ENCODE results near the gene LRRN1. TPM values are rescaled to one million over a fixed set of nuclear protein-coding genes. Genes with fewer than 3 reads are reported as not detected.
"Not testable (repeated sequence)": the region's sequence is repeated elsewhere in the genome, so short reads cannot be mapped to it uniquely, and the experiment has no call there.

Gene LRRN1
- polyA plus RNA-seq, 4 donors = 15.5 to 21.7 (median 17.1) TPM

DNA sequence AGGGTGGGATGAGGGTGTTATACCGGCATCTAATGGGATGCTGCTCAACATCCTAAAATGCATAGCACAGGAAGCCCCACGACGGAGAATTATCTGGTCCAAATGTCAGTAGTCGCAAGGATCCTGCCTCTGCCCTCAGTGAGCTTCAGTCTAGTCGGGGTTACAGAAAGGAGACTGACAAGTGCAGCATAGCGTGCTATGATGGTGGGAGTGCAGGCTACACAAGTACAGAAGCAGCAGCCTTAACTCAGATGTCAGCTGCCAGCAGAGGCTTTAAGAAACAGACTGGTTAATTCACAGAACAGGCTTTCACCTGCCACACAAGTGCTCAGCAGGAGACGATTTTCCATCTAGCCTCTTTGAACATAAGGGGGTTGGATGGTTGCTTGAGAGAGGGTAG is 6.9 kb downstream of the LRRN1 start:
- DNase-seq (ENCODE audit: low read depth in 4 of 4, low spot score in 2 of 4) = no peak

DNA sequence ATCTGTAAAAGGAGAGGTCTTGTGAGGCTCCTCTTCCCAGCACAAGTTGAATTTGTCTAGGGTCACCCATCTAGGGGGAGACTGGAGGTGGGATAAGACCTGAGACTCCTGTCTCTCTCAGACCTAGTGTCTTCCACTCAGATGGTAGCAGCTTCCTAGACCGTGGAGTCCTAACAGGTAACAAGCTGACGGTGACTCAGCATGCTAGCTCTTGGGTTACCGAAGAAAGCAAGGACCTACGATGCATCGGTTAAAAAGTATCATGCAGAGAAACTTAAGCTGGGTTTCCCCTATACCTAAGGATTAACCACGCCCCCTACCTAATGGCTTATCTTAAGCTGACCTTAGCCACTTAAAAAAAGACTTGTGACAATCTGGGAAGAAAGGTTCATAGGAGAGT is 7.6 kb downstream of the LRRN1 start:
- DNase-seq (ENCODE audit: low read depth in 4 of 4, low spot score in 2 of 4) = no peak

DNA sequence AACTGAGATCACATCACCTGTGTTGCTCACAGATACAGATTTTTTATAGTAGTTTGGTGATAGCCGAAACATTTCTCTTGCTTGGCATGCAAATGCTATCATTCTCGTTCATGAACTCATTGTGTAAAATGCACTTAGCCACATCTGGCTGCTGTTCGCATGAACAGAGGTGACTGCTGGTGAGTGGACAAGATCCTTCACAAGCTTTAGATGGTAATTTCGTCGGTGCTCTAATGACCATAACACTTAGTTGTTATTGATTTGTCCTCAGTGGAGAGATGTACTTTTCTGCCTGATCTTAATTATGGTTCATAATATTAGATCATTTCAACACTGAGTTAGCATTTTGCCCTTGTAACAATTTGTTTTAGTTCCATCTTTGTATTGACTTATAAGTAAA is 13.8 kb downstream of the LRRN1 start:
- no peak for DNase-seq (ENCODE audit: low read depth in 4 of 4, low spot score in 2 of 4)

DNA sequence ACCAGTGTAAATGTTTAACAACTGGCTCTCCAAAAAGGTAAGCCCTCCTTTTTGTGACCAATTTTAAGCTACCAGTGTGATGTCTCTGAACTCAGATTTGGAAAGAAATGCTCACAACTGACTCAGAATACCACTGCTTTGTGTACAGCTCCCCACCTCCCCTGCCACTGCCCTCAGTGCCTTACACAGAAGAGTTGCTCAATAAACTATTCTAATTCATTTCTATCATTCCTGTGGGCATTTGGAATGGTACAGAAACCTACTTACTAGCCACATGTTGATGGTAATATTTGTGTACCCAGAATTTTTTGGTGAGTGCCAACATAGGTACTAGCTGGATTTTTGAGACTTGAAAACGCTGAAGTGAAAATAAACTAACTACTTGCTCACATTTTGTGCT is 16.0 kb downstream of the LRRN1 start:
- no peak for DNase-seq (ENCODE audit: low read depth in 4 of 4, low spot score in 2 of 4)

DNA sequence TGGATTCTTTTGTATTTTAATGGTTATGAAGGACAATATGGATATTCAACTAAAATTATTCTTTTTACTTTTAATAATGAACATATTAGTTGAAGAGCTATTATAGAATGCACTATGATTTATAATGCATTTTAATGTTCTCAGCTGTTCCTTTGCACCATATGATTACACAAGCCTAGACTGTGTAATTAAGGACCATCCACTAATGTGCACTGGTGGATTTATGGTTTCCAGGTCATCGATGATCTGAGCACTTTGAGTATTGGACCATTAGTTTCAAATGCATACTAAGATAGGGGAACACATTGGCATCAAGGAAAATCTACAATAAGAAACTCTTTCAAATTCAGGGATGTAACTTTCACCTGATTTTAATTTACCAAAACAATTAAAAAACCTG is 16.8 kb downstream of the LRRN1 start:
- no peak for DNase-seq (ENCODE audit: low read depth in 4 of 4, low spot score in 2 of 4)

DNA sequence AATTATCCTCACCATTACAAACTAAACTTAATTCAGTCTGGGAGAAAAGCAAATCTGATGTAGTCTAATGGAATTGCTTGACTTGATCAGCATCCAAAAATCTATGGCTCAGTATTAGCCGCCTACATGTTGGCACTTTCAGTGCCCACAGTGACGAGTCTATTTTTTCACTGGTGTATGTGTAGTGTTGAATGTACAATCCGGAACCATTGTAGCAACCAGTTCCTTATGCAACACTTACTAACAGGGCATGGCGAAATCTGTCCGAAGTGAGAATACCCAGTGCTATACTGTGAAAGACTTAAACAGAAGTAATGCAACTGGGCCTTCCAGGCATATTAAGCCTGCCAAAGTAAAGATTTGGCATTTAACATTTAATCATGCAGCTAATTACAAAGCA is 18.6 kb downstream of the LRRN1 start:
- no peak for DNase-seq (ENCODE audit: low read depth in 4 of 4, low spot score in 2 of 4)

DNA sequence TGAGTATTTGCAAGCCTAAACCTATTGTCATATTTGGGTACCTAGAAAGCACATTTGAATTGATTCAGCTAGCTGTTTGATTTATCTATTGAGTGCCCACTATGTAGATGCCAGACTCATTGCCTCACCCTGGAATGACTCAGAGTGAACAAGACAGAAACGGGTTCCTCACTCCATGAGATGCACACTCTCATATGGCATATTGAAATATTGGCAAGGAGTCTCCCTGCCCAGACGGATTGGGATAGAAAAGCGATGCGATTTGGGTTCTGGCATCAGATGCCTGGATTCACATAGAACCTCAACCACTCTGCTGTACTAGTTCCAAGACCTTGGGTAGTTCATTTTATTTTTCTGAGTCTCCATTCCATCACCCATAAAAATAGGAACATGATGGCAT is 22.5 kb downstream of the LRRN1 start:
- no peak for DNase-seq (ENCODE audit: low read depth in 4 of 4, low spot score in 2 of 4)

DNA sequence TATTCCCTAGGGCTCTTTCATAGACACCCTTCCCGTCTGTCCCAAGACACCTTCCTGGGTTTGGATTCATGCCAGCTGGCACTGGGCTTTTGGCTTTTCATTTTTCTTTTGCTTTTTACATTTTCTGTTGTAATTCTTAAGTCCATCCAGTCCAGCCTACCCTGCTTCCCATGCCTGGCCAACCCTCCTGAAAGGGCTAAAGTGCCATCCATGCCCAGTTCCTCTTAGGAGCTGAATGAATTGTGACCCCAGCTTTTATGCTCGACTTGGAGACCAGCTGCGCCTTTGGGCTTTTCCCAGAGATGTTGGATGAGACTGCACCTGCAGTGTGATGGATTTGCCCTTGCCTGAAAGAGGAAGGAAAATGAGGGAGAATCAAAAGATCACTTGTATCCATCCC is 25.8 kb downstream of the LRRN1 start:
- DNase-seq (ENCODE audit: low read depth in 4 of 4, low spot score in 2 of 4) = no peak

DNA sequence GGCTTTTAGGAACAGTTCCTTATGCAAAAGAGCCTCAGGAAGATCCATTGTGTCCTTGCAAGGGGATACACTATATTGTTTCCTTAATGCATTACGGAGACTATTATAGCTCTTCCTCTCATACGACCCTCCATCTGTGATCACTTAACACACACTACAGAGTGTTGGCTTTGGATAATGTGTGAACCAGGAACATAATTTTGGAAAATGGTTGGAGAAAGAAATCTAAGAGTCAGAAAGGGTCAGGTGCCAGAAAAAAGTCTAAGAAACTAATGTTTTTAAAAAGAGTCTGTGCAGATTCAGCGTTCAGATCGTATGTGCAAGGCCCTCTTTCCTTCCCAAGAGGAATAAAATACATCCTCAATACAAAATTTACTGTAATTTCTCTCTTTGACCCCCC is 27.3 kb downstream of the LRRN1 start:
- DNase-seq (ENCODE audit: low read depth in 4 of 4, low spot score in 2 of 4) = no peak

DNA sequence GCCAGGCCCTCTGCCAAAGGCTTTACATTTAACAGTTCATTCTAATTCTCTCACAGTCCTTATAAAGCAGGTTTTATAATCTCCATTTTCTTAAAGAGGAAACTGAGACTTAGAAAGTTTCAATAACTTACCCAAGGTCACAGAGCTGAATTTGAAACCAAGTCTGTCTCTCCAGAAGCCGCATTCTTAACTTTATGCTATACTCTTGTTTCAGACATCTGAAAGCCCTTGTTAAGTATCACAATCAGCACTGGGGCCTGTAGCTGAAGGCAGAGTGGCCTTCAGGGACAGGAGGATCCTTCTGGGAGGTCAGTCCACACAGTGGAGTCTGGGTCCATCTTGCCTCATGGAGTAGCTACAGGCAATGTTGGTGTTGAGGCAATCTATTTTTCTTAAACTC is 27.9 kb downstream of the LRRN1 start:
- DNase-seq (ENCODE audit: low read depth in 4 of 4, low spot score in 2 of 4) = no peak

DNA sequence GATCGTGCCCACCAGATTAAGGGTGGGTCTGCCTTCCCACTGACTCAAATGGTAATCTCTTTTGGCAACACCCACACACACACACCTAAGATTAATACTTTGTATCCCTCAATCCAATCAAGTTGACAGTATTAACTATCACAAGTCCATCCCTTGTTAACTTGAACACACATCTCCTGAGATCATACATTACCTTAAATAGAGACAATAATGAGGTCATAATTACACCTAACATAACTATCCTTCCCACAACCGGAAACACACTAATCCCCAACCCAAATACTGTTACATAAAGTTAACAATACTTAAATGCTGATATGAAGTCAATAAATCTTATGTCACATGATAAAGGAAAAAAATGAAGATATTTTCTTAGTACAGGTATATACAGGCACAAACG is 29.2 kb downstream of the LRRN1 start:
- DNase-seq (ENCODE audit: low read depth in 4 of 4, low spot score in 2 of 4) = not testable (repeated sequence)

DNA sequence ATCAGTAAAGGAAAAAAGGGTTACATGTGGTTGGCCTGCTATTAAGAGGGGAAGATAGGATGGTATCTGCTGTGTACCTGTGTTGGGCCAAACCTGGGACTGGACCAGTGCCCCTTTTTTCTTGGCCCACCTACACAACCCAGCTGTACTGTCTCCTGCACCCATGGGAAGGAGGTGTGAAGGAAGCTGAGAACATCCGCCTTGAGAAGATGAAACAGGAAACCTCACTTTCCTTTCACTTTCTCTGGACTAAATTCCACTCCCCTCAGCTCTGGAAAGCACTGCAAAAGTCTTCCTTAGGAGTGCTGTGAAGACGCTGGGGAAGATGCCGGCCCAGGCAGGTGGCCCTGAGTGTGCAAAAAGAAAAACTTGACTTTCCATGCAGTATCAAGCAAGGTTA is 37.6 kb downstream of the LRRN1 start:
- DNase-seq (ENCODE audit: low read depth in 4 of 4, low spot score in 2 of 4) = no peak

DNA sequence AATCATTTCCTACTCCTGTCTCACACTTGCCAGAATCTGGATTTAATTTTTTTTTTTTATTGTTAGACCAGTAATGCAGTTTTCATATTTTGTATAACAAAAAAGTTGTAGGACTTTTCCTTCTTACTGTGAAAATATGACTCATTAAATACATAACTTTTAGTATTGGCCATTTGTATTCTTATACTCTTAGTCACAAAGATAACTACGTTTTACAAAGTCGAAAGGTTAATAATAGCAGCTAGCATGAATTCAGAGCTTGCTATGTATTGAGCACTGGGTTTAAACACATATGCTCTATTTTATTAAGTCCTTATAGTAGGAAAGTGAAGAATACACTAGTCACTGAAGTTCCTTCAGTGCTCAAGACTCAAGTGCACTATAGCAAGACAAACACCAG is 43.1 kb downstream of the LRRN1 start:
- DNase-seq (ENCODE audit: low read depth in 4 of 4, low spot score in 2 of 4) = no peak

DNA sequence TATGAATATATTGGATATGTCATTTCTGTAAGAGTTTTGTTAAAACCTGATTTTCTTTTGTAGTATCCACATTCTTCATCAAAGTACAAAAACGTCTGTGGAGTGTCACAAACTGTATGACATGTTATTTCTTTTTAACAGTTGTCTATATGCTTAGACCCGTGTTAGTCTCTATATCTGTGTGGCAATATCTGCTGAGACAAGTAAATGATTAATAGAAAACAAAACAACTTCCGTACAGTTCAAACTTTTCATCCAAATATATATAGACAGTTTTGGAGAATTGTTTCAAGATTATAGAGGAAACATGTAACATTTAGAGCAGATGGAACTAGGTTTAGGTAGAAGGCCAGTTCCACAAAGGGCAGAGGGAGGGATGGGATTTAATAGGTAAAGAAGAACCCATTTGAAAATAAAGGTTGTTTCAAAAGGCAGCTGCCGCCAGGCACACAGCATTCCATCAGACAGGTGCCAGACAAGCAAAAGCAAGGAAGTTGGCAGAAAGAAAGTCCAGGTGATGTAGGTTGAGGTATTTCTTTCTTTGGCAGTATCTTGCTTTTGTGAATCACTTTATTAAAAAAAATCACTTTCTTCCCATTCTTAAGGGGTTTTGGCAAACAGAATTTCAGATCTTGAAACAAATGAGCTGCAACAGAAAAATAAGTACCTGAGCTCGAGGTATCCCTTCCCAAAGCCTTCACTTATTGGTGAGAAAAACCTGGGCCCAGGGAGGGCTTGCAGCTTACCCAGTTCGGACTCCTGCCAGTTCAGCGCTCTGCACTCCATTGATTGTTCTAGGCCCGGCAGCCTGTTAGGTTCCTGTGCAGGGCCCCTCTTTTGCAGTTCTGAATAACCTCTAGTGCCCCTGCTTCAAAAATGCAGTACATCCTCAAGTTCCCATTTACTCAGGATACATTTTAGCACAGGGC is 49.0 kb downstream of the LRRN1 start:
- DNase-seq (ENCODE audit: low read depth in 4 of 4, low spot score in 2 of 4) = no peak

DNA sequence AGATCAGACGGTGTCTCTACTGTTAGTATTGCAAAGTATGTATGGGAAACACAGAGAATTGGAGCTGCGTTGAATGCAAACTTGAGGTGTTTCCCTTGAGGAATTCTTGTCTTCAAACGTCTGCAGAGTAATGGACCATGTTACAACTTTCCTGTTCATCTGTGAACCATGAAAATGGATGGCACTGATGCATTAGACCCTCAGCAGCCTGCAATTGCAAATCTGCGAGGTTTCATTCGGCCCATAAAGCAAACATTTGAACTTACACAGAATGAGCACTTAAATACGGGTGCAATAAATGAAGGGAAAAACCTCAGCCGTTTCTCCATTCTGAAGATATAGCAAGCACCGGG is 49.7 kb downstream of the LRRN1 start:
- peak in 2 of 4 donors; percentile 31 to 33 for DNase-seq (ENCODE audit: low read depth in 4 of 4, low spot score in 2 of 4)

DNA sequence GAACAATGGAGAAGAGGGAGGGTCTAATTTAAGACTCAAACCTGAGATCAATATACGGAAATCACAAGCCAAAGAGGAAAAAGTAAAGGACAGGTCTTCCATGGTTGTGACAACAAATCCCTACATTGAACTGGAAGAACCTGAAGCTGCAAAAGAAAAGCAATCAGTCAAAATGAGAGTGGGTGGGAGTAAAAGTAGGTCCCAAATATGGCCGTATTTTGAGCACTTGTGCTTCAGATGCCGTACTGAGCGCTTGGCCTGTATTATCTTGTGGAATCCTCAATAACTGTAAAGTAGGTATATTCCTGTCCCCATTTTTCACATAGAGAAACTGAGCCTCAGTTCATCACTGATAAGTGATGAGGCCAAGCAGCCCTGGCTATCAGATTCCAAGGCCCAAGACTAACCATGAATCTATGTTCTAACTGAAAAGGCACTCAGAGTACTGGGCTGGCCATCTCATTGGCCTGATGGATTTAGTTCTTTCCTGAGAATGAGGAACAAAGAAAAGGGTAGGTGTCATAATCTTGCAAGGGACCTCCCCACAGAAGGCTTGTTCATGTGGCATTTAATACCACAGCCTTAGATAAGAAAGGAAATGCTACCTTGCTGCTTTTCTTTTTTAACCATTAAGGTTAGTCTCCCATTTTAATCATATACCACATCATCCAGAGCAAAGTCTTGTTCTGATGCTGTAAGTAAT is 52.5 kb downstream of the LRRN1 start:
- no peak for DNase-seq (ENCODE audit: low read depth in 4 of 4, low spot score in 2 of 4)

DNA sequence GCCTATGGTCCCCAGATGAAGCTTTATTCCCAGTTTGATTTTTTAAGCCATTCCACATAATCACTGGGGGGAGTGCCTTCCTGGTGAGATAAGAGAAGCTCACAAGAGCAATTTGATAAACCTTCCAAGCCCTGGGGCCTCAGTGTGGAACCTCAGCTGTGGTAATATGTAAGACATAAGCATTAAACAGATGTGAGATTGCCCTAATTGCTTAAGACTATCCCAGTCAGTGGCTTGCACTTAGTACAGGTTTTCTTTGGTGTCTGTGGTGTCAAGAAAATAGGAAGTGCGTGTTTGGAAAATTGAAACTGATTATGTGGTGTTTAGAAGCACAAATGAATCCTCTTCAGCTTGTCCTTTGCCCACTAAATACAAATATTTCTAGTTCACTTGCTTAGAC is 54.3 kb downstream of the LRRN1 start:
- DNase-seq (ENCODE audit: low read depth in 4 of 4, low spot score in 2 of 4) = no peak

DNA sequence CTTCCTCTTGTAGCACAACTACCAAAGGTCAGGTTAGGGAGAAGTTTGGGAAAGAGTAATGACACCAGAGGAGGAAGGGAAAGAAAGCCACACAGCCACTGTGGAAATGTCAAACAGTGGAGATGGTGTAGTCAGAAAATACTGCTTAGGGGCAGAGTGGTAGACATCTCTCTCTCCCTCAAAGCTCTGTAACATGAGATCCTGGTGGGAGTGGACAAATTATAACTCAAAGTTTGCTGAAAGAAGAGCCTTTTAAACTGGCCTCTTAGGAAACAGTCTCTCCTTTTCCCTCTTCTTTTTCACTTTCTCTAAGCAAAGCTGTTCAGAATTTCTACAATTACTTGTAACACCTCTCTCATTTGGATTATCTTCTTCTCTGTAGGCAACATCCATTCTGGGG is 55.8 kb downstream of the LRRN1 start:
- peak in 2 of 4 donors; percentile 34 to 37 for DNase-seq (ENCODE audit: low read depth in 4 of 4, low spot score in 2 of 4)

DNA sequence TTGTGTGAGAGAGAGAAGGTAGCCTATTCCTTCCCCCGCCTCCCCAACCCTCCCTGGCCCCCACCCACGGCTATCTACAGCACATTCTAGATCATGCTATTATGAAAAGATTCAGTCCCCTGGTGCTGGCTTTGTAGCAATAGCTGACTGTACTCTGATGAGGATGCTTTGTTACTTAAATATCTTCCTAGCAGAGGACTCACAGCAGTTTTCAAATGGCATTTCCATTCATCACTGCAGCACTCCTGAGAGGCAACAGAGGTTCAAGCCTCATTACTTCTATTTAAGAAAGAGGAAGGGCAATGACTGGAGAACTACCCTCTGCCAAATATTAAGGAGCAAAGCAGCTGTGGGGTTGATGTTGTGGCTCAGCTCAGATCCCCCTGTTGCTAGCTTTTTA is 61.0 kb downstream of the LRRN1 start:
- DNase-seq (ENCODE audit: low read depth in 4 of 4, low spot score in 2 of 4) = no peak

DNA sequence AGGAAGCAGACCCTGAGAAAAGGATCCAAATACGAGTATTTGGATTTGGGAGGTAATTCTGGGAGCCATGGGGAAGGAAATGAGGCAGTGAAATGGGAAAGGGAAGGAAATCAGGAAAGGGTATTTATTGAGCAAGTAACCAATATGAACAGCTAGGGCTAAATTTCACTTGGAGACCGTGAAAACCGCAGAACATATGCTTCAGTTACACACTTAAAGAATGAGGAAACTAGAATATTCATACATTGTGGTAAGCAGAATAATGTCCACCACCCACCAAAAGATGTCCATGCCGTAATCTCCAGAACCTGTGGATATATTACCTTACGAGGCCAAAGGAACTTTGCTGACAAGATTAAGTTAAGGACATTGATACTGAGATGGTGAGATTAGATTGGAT is 63.3 kb downstream of the LRRN1 start:
- no peak for DNase-seq (ENCODE audit: low read depth in 4 of 4, low spot score in 2 of 4)

DNA sequence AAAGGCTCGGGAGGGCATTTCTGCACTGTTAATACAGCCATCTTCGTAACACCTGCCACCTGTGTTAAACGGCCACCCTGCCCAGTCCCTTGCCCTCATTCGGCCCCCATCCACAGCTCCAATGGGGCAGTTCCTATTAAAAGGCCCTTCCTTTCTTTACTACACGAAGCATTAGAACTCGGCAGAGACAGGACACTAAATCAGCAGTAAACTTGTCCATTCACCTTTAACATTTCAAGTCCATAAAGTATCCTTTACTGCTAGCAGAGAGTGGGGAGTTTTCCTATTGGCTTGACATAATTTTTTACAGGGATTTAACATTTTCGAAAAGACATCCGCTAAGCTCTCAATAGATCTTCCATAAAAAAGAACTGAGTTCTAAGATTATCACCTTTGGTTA is 76.3 kb downstream of the LRRN1 start:
- peak in 2 of 4 donors; percentile 26 to 37 for DNase-seq (ENCODE audit: low read depth in 4 of 4, low spot score in 2 of 4)

DNA sequence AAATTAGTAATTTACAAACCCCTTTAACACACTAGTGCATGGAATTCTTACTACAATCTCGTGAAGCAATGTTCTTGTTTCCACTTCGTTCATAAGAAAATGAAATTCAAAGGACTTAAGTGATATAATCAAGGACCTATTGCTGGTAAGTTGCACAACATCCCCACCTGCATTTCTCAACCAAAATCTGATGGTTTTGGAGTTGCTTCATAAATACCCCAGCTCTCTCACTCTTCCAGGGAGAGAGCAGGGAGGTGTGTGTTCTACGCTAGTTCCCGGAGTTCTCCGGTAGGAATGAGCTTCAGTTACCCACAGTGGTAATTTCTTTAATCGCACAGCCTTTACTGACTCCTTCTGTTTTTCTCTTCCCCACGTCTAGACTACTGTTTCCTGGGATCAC is 81.8 kb downstream of the LRRN1 start:
- no peak for DNase-seq (ENCODE audit: low read depth in 4 of 4, low spot score in 2 of 4)

All from left renal cortex interstitium (tissue), 4 donors.